HEK293T (cell line): ENCODE data around the gene C12orf76.
"Not testable (repeated sequence)": the region's sequence is repeated elsewhere in the genome, so short reads cannot be mapped to it uniquely, and the experiment has no call there.

Experiments used
- CTCF ChIA-PET: fragments of 350-600 bp; formaldehyde crosslinking; extraction: SDS; loops from one replicate; lab custom pipeline; 2021; ENCODE audit warnings: antibody characterized with exemption, inconsistent platforms; lab: Yijun Ruan, JAX
- POLR2A ChIA-PET: fragments of 350-600 bp; formaldehyde crosslinking; extraction: SDS; loops from one replicate; lab custom pipeline; 2020; ENCODE audit warnings: antibody characterized with exemption, inconsistent platforms; lab: Yijun Ruan, JAX
- DNase-seq: peaks from one replicate; pipeline ENCODE4 v3.0.0; 2012; ENCODE audit warnings: mixed read lengths; ENCODE audit errors: extremely low spot score
- ARNT ChIP-seq: fragments of 450-650 bp; IDR thresholded peaks from 2 replicates; pipeline ENCODE4 v1.6.1; 2017; ENCODE audit warnings: mild to moderate bottlenecking
- BHLHE40 ChIP-seq: fragments of 450-650 bp; IDR thresholded peaks from 2 replicates; pipeline ENCODE4 v1.6.1; 2016; ENCODE audit warnings: mild to moderate bottlenecking, moderate library complexity, borderline replicate concordance
- CTBP1 ChIP-seq: fragments of 450-650 bp; IDR thresholded peaks from 2 replicates; pipeline ENCODE4 v1.6.1; 2016; ENCODE audit warnings: borderline replicate concordance
- ELF4 ChIP-seq: fragments of 450-650 bp; IDR thresholded peaks from 2 replicates; pipeline ENCODE4 v1.6.1; 2017; ENCODE audit warnings: antibody characterized with exemption
- FOXA1 ChIP-seq: fragments of 450-650 bp; IDR thresholded peaks from 2 replicates; pipeline ENCODE4 v1.6.1; 2016; ENCODE audit warnings: mild to moderate bottlenecking
- FOXK2 ChIP-seq: fragments of 450-650 bp; IDR thresholded peaks from 2 replicates; pipeline ENCODE4 v1.6.1; 2016; ENCODE audit warnings: mild to moderate bottlenecking
- FOXM1 ChIP-seq: fragments of 450-650 bp; IDR thresholded peaks from 2 replicates; pipeline ENCODE4 v1.6.1; 2017; ENCODE audit warnings: mild to moderate bottlenecking, borderline replicate concordance
- HDGF ChIP-seq: fragments of 450-650 bp; IDR thresholded peaks from 2 replicates; pipeline ENCODE4 v1.6.1; 2017; ENCODE audit warnings: antibody characterized with exemption, borderline replicate concordance
- L3MBTL2 ChIP-seq: fragments of 450-650 bp; conservative IDR thresholded peaks from 2 replicates; pipeline ENCODE4 v1.6.1; 2016; ENCODE audit warnings: mild to moderate bottlenecking
- LEF1 ChIP-seq: fragments of 450-650 bp; IDR thresholded peaks from 2 replicates; pipeline ENCODE4 v1.6.1; 2017; ENCODE audit warnings: mild to moderate bottlenecking, borderline replicate concordance
- NFRKB ChIP-seq: fragments of 450-650 bp; IDR thresholded peaks from 2 replicates; pipeline ENCODE4 v1.6.1; 2016; ENCODE audit warnings: mild to moderate bottlenecking, moderate library complexity
- SP1 ChIP-seq: fragments of 450-650 bp; IDR thresholded peaks from 2 replicates; pipeline ENCODE4 v1.6.1; 2017
- SUZ12 ChIP-seq: fragments of 450-650 bp; IDR thresholded peaks from 2 replicates; pipeline ENCODE4 v1.6.1; 2016; ENCODE audit warnings: mild to moderate bottlenecking
- TARDBP ChIP-seq: fragments of 450-650 bp; IDR thresholded peaks from 2 replicates; pipeline ENCODE4 v1.6.1; 2016
- ZNF384 ChIP-seq: fragments of 450-650 bp; IDR thresholded peaks from 2 replicates; pipeline ENCODE4 v1.6.1; 2016
- TF ChIP-seq, protein P1 (sequence below): fragments of 450-650 bp; IDR thresholded peaks from 2 replicates; pipeline ENCODE4 v1.6.1; 2016

Gene C12orf76

DNA sequence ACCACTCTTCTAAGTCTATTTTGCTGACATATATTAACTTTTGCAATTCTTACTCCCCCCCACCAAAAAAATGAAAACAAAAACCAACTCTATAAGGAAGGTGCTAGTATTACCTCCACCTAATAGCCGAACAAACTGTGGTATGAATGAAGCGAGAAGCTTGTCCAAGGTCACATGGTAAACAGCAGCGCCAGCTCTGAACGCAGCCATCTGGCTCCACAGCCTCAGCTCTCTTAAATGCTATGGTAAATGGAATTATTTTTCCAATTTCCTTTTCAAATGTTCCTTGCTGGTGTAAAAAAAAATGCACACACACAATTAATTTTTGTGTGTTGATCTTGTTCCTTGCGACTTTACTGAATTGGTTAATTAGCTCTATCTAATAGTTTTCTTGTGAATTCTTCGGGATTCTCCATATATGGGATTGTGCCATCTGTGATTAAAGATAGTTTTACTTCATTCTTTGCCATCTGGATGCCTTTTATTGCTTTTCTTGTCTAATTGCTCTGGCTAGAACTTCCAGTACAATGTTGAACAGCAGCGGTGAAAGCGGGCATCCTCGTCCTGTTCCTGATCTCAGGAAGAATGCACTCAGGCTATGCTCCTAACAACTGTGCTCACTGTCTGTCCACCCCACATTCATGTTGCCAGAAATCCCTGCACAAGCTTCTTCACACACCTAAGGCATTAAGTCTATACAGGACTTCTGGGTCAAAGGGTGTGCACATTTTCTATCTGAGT lies 10.7 kb upstream of the C12orf76 start:
- TF ChIP-seq L3MBTL2 (no peak), HDGF (no peak), SUZ12 (no peak), ELF4 (no peak), FOXA1 (no peak), FOXM1 (no peak), ARNT (no peak), SP1 (no peak), LEF1 (no peak), TARDBP (no peak), NFRKB (no peak), BHLHE40 (no peak), CTBP1 (no peak), ZNF384 (no peak), FOXK2 (no peak)
- TF ChIP-seq, protein P1, sequence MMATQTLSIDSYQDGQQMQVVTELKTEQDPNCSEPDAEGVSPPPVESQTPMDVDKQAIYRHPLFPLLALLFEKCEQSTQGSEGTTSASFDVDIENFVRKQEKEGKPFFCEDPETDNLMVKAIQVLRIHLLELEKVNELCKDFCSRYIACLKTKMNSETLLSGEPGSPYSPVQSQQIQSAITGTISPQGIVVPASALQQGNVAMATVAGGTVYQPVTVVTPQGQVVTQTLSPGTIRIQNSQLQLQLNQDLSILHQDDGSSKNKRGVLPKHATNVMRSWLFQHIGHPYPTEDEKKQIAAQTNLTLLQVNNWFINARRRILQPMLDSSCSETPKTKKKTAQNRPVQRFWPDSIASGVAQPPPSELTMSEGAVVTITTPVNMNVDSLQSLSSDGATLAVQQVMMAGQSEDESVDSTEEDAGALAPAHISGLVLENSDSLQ, result no peak
- POLR2A ChIA-PET, result no interaction called here
- CTCF ChIA-PET, result interaction anchor here (0.6 to 1.3 kb wide), 3 partner anchors 10 to 630 kb away, joined by 3 read pairs; no protein-coding TSS in a partner anchor
- no peak for DNase-seq

- POLR2A ChIA-PET, result interaction anchor here (1.0 kb wide), 1 partner anchor 412 kb away, joined by 3 read pairs; the partner anchor contains the start of genes FAM216A and GPN3
- CTCF ChIA-PET, DNase-seq: not testable (repeated sequence)
Observed at GRCh38 chr12:110056643-110057042, 8.3 kb upstream of the C12orf76 start.

GRCh38 chr12:110055375-110056352 lies 7.3 kb upstream of the C12orf76 start:
- CTCF ChIA-PET, DNase-seq: not testable (repeated sequence)
- POLR2A ChIA-PET, result interaction anchor here (1.0 to 1.2 kb wide), 2 partner anchors 57 to 413 kb away, joined by 3 to 5 read pairs; partner anchors contain the start of genes FAM216A and GPN3

DNA sequence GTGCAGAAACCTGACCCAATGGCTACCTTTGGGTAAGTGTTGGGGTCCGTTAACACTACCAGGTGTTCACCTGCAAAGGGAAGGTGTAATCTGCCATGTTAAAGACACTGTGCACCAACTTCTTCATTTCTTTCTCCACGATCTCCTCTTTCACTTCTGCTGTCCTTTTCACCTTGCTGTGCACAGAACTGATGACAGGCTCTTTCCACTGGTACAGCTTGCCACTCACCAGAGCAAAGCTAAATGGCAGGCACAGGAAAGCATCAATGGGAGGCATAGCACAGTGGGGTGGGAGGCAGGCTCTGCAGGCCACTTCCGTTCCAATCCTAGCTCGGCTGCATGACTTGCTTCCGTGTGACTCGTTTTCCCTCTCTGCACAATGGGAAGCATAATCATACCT lies 2.6 kb upstream of the C12orf76 start:
- ChIA-PET CTCF (no interaction called here), POLR2A (no interaction called here)
- TF ChIP-seq FOXK2 (no peak), TARDBP (no peak), BHLHE40 (no peak), FOXA1 (no peak), ELF4 (no peak), HDGF (no peak), ZNF384 (no peak), ARNT (no peak), FOXM1 (no peak), LEF1 (no peak)
- no peak for DNase-seq

DNA sequence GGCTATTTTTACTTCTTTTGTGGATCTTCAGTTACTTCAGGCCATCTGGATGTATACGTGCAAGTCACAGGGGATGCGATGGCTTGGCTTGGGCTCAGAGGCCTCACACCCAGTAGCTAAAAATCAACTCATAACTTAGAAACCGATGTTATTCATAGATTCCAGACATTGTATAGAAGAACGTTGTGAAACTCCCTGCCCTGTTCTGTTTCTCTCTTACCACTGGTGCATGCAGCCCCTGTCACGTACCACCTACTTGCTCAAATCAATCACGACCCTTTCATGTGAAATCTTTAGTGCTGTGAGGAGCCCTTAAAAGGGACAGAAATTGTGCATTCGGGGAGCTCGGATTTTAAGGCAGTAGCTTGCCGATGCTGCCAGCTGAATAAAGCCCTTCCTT lies 1.3 kb upstream of the C12orf76 start:
- CTCF ChIA-PET, DNase-seq: not testable (repeated sequence)
- POLR2A ChIA-PET, result interaction anchor here (1.0 kb wide), 1 partner anchor 419 kb away, joined by 3 read pairs; the partner anchor contains the start of genes FAM216A and GPN3

GRCh38 chr12:110049034-110049433 lies 712 bp upstream of the C12orf76 start:
- POLR2A ChIA-PET, CTCF ChIA-PET, DNase-seq: not testable (repeated sequence)

DNA sequence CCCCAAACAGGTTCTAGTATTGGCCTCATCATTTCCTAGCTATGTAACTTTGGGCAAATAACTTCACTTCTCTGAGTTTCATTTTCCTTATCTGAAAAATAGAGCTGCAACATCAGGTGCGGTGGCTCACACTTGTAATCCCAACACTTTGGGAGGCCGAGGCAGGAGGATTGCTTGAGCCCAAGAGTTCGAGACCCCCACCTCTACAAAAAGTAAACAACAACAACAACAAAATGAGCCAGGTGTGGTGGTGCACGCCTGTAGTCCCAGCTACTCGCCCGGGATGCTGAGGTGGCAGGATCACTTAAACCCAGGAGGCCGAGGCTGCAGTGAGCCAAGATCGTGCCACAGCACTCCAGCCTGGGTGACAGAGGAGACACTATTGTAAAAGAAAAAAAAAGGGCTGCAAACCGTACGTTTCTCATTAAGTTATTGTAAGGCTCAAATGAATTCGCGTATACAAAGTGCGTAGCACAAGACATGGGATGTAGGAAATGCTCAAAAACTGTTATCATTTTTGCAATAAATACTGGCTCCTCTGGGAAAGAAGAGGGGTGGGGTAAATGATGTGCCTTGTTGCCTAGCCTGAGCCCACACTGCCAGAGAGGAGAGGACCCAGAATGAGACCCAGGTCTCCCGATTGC lies 903 bp downstream of the C12orf76 start:
- ChIA-PET CTCF (interaction anchor here (0.6 kb wide), 1 partner anchor 52 kb away, joined by 3 read pairs; no protein-coding TSS in a partner anchor), POLR2A (interaction anchor here (0.6 to 1.4 kb wide), 2 partner anchors 25 to 520 kb away, joined by 3 to 6 read pairs; no protein-coding TSS in a partner anchor)
- no peak for TF ChIP-seq HDGF
- no peak for TF ChIP-seq TARDBP
- no peak for TF ChIP-seq SUZ12
- TF ChIP-seq, protein P1, result no peak
- no peak for TF ChIP-seq FOXA1
- TF ChIP-seq LEF1, result no peak
- no peak for TF ChIP-seq FOXM1
- no peak for TF ChIP-seq CTBP1
- no peak for TF ChIP-seq ARNT
- TF ChIP-seq FOXK2, result no peak
- no peak for TF ChIP-seq BHLHE40
- TF ChIP-seq ELF4, result no peak
- no peak for DNase-seq
